Smooth muscle cell (in vitro differentiated cells): ENCODE results near the gene RFX8. TPM values are rescaled to one million over a fixed set of nuclear protein-coding genes. Genes with fewer than 3 reads are reported as not detected.
A peak's percentile ranks its signal among the peaks of the same experiment; 100 is the strongest.

Source experiments
- DNase-seq: peaks from one replicate; lab custom pipeline; 2025; ENCODE audit not compliant: unreplicated experiment; lab: John Stamatoyannopoulos, UW
- H2AFZ ChIP-seq: fragments of 200-600 bp; sonication (generic); 2 replicates; pipeline ENCODE4 v1.6.0; 2016; ENCODE audit warnings: antibody characterized with exemption, low read depth, mild to moderate bottlenecking
- H3F3A ChIP-seq: fragments of 200-600 bp; sonication (generic); 2 replicates; pipeline ENCODE4 v1.6.0; 2017; ENCODE audit warnings: antibody characterized with exemption, low read depth
- H3K27ac ChIP-seq: fragments of 200-600 bp; sonication (generic); 2 replicates; pipeline ENCODE4 v1.5.1; 2016; ENCODE audit warnings: low read depth, mild to moderate bottlenecking
- H3K27me3 ChIP-seq: fragments of 200-600 bp; sonication (generic); 2 replicates; pipeline ENCODE4 v1.6.1; 2016; ENCODE audit warnings: low read depth, mild to moderate bottlenecking
- H3K36me3 ChIP-seq: fragments of 200-600 bp; sonication (generic); 2 replicates; pipeline ENCODE4 v1.5.1; 2016; ENCODE audit warnings: low read depth
- H3K4me1 ChIP-seq: fragments of 200-600 bp; sonication (generic); 2 replicates; pipeline ENCODE4 v1.5.1; 2016; ENCODE audit warnings: low read depth
- H3K4me2 ChIP-seq: fragments of 200-600 bp; sonication (generic); 2 replicates; pipeline ENCODE4 v1.6.0; 2016; ENCODE audit warnings: mild to moderate bottlenecking
- H3K4me3 ChIP-seq: fragments of 200-600 bp; sonication (generic); 2 replicates; pipeline ENCODE4 v1.5.1; 2016; ENCODE audit warnings: mild to moderate bottlenecking
- H3K79me2 ChIP-seq: fragments of 200-600 bp; sonication (generic); 2 replicates; pipeline ENCODE4 v1.6.0; 2016; ENCODE audit warnings: low read depth, mild to moderate bottlenecking
- H3K9ac ChIP-seq: fragments of 200-600 bp; sonication (generic); 2 replicates; pipeline ENCODE4 v1.6.0; 2016; ENCODE audit warnings: low read depth
- H3K9me3 ChIP-seq: fragments of 200-600 bp; sonication (generic); replicated peaks from 2 replicates; pipeline ENCODE4 v1.5.1; 2016; ENCODE audit warnings: low read depth
- H4K20me1 ChIP-seq: fragments of 200-600 bp; sonication (generic); 2 replicates; pipeline ENCODE4 v1.6.0; 2016; ENCODE audit warnings: low read depth
- whole genome bisulfite sequencing: methylation state at CpG from one replicate; pipeline ENCODE4 v1.1.7; 2016; ENCODE audit warnings: low lambda C conversion rate; 5-methylcytosine and 5-hydroxymethylcytosine counted together
- polyA plus RNA-seq: library from polyadenylated mRNA; unstranded; fragments of >200 nt; fragmentation: Nextera tagmentation; extraction: Ambion mirVana; gene quantifications from 2 replicates; pipeline ENCODE4 v1.2.1, GENCODE V29; 2016
- total RNA-seq: library from RNA; depleted of rRNA; stranded (reverse); fragments of >200 nt; gene quantifications from 2 replicates; pipeline ENCODE4 v1.2.3, GENCODE V29; 2014
- TF ChIP-seq, protein P1 (sequence below): fragments of 200-600 bp; sonication (generic); IDR thresholded peaks from 2 replicates; pipeline ENCODE4 v1.5.1; 2017; ENCODE audit warnings: borderline replicate concordance, mild to moderate bottlenecking, antibody characterized with exemption; ENCODE audit not compliant: insufficient read depth, poor library complexity, severe bottlenecking

The RFX8 gene
- total RNA-seq (0.67 and 2.3 TPM in 2 replicates), polyA plus RNA-seq (3.0 and 3.6 TPM in 2 replicates)

DNA sequence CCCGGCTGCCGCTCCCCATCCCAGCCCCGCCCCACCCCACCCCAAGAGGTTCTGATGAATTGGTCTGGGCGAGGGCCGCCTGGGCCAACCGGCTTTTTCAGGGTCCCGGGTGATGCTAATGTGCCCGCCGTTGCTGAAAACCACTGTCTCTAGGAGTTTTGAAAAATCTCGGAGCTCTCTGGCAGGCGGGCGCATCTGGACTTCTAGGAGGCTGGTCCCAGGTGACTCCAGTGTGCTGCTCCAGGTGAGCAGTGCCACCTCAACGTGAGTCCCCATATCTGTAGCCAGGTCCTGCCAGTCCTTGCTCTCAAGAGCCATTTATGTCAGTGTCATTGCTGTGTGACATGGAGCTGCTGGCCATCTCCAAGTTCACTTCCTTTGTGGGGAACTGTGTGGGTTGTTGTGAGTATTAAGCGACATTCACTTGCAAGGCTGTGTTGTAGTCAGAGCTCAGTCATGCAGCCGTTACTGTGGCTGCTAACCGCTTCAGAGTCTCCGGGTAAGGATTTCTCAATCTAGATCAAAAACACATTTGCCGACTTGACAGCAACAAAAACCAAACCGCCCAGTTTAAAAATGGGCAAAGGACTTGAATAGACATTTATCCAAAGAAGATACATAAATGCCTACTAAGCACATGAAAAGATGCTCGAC lies at the start of gene RFX8:
RFX8 (minus strand) TSS at position 382 of the 654 bp plus-strand sequence. CDS start 8,264 bp downstream, outside the sequence.
- Histone ChIP-seq H3K27me3 (no peaks in the 10 kb centered on the region), H2AFZ (peak within 1 kb of the TSS; percentile 86), H3F3A (no peaks in the 10 kb centered on the region), H3K79me2 (peaks cover 12% of the 10 kb centered on the region), H3K9me3 (no peaks in the 10 kb centered on the region), H3K4me1 (no peaks in the 10 kb centered on the region), H3K27ac (peak within 1 kb of the TSS; percentile 93), H3K9ac (peak within 1 kb of the TSS; percentile 63), H3K36me3 (no peaks in the 10 kb centered on the region), H3K4me2 (peak within 1 kb of the TSS; percentile 93), H4K20me1 (no peaks in the 10 kb centered on the region), H3K4me3 (peak within 1 kb of the TSS; percentile 67)
- peak; percentile 29 for DNase-seq
- WGBS: 15% methylated on average over 16 of the region's 20 CpGs
- TF ChIP-seq, protein P1, sequence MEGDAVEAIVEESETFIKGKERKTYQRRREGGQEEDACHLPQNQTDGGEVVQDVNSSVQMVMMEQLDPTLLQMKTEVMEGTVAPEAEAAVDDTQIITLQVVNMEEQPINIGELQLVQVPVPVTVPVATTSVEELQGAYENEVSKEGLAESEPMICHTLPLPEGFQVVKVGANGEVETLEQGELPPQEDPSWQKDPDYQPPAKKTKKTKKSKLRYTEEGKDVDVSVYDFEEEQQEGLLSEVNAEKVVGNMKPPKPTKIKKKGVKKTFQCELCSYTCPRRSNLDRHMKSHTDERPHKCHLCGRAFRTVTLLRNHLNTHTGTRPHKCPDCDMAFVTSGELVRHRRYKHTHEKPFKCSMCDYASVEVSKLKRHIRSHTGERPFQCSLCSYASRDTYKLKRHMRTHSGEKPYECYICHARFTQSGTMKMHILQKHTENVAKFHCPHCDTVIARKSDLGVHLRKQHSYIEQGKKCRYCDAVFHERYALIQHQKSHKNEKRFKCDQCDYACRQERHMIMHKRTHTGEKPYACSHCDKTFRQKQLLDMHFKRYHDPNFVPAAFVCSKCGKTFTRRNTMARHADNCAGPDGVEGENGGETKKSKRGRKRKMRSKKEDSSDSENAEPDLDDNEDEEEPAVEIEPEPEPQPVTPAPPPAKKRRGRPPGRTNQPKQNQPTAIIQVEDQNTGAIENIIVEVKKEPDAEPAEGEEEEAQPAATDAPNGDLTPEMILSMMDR: no peak

DNA sequence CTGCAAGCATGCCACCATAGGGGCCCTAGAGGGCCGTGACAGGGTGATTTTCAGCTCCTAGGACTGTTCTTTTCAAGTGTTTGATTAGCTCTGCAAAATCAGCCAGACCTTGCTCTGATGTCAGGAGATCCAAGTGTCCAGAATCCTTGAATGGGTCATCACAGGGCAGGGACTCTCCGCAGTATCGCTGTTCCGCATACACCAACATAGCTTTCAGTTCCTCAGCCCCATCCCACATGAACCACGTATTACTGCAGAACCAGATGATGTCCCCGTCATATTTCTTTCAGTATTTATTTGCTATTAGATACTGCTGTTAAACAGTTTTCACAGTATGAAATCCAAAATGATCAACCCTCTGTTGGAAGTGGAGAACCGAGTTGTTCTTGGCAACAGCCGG lies 46.6 kb upstream of the RFX8 start:
- H3K4me1 ChIP-seq: peaks cover 9% of the 10 kb centered on the region
- WGBS: 97% methylated on average over 8 of the region's 8 CpGs

DNA sequence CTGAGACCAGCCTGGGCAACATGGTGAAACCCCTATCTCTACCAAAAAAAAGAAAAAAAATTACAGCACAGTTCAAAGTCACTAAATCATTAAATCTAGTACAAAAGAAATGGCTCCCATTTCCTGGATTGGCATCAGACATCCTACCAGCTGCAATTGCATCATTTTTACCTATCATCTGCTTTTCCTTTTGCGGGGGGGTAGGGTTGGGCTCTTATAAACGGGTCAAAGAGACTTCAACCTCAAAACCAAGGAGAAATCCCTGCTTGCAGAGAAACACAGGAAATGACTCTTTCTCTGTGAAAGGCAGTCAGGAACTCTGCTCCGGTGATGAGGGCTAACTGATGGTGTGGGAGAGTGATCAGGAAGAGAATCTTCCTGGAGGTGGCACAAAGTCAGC lies 45.3 kb upstream of the RFX8 start:
- Histone ChIP-seq H3K4me2 (no peak overlapping the region), H3K79me2 (no peaks in the 10 kb centered on the region), H4K20me1 (no peaks in the 10 kb centered on the region), H3K4me3 (no peak overlapping the region), H2AFZ (peak overlapping the region; percentile 68), H3K27ac (no peak overlapping the region), H3K4me1 (peaks cover 9% of the 10 kb centered on the region), H3K27me3 (no peaks in the 10 kb centered on the region), H3F3A (peaks cover 3% of the 10 kb centered on the region), H3K9ac (no peak overlapping the region), H3K9me3 (no peaks in the 10 kb centered on the region), H3K36me3 (no peaks in the 10 kb centered on the region)
- no peak for DNase-seq
- WGBS: 52% methylated on average over 3 of the region's 3 CpGs
- TF ChIP-seq, protein P1: no peak

More for the DNA sequence above, 46.6 kb upstream of the RFX8 start:
- peaks cover 3% of the 10 kb centered on the region for H3F3A ChIP-seq
- no peak overlapping the region for H3K27ac ChIP-seq
- H3K4me2 ChIP-seq: no peak overlapping the region
- no peak overlapping the region for H2AFZ ChIP-seq
- no peaks in the 10 kb centered on the region for H3K9me3 ChIP-seq
- H3K27me3 ChIP-seq: no peaks in the 10 kb centered on the region
- TF ChIP-seq, protein P1: no peak
- no peaks in the 10 kb centered on the region for H4K20me1 ChIP-seq
- H3K9ac ChIP-seq: no peak overlapping the region
- no peaks in the 10 kb centered on the region for H3K79me2 ChIP-seq
- no peak for DNase-seq
- no peaks in the 10 kb centered on the region for H3K36me3 ChIP-seq
- H3K4me3 ChIP-seq: no peak overlapping the region
